Hematopoietic multipotent progenitor cell treated with erythropoietin and hydrocortisone succinate and interleukin-3 and kit ligand, for 6 days (in vitro differentiated cells): ENCODE measurements around the gene GABRR1.
A peak's percentile ranks its signal among the peaks of the same experiment; 100 is the strongest.

Experiments
- DNase-seq: peaks from one replicate; pipeline ENCODE4 v3.0.0-alpha.2; 2015

GABRR1 gene

DNA sequence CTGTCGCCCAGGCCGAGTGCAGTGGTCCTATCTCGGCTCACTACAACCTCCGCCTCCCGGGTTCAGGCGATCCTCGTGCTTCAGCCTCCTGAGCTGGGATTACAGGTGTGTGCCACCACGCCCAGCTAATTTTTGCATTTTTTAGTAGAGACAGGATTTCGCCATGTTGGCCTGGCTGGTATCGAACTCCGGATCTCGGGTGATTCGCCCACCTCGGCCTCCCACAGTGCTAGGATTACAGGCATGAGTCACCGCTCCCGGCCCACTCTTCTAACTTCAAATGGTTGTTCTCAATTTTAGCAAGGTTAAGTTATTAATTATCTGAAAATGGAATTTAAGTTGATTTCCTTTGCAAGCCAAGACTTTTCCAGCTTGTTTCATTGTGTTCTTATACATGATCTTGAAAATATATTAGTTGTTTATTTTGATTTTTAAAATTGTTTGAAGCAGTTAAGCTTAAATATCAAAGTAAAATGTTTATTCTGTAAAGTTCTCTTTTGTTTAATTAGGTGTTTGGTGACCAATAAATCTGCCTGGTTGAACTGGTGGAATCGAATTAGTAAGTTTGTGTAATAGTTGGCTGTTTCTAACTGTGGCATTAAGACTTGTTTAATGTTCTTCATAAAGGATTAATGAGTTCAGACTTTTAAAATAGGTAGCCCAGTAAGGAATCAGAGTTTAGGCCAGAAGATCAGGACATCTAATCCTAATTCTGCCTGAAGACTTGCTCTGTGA is 69.0 kb downstream of the GABRR1 start:
- no peak for DNase-seq

DNA sequence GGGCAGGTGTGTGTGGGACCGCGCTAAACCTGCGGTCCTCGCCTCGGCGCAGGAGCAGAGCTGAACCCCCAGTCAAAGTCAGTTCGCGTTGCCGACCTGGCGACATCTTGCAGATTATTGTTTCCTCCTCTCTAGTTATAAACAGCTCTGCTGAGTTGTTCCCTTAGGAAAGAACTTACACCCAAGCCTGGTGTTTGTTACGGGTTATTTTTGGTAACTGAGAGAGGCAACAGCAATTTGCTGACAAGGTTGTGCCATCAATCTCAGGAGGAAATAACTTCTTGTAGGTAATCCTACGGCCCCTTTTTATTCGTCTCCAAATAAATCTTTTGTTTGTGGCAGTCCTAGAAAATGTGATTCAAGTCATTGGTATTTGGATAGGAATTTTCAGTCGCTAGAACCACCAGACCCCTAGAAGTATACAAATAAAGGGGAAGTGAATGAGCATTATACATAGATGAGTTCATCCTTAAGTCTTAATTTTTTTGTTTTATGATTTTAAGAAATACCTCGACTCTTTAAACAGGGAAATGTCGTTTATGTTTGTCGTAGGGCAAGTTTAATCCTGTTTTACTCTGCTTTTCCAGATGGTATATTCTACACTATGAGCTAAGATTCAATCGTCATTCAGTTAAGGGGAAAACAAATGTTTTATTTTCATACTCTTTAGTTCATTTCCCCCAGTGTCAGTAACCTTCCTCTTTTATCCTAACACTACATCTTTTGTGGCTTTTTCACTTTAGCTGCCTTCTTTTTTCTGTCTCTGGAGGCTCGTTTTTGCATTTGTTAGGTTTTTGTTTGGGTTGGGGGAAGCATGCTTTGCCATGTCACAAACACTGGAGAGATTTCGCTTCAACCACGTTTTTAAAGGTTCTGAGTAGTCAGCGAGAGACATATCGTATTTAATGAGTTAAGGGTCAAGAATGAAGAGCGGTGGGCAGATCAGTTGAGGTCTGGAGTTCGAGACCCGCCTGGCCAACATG is 70.1 kb downstream of the GABRR1 start:
- peak; percentile 43 for DNase-seq

DNA sequence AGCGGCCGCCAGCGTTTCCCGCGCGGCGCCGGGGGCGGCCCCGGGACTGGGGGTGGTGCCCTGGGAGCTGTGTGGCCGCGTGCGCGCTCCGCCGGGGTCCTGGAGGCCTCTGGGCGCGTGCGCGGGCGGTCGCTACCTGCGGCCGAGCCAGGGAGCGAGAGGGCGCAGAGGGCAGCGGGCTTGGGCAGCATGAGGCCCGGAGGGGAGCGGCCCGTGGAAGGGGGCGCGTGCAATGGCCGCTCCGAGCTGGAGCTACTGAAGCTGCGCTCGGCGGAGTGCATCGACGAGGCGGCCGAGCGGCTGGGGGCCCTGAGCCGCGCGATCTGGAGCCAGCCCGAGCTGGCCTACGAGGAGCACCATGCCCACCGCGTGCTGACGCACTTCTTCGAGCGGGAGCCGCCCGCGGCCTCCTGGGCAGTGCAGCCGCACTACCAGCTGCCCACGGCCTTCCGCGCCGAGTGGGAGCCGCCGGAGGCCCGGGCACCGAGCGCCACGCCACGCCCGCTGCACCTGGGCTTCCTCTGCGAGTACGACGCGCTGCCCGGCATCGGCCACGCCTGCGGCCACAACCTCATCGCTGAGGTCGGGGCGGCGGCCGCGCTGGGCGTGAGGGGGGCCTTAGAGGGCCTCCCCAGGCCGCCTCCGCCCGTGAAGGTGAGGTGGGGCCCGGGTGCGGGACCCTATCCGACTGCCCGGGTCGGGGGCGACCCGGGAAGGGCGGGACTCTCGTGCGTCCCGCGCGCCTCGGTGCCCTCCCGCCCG is 71.0 kb downstream of the GABRR1 start, which contains the start of gene PM20D2:
PM20D2 (plus strand) TSS at position 100 of the 762 bp plus-strand sequence; CDS start at position 190, 90 bp downstream.
- DNase-seq: peak; percentile 82

- peak; percentile 81 for DNase-seq
Observed at GRCh38 chr6:89145091-89145955, 71.8 kb downstream of the GABRR1 start.

DNA sequence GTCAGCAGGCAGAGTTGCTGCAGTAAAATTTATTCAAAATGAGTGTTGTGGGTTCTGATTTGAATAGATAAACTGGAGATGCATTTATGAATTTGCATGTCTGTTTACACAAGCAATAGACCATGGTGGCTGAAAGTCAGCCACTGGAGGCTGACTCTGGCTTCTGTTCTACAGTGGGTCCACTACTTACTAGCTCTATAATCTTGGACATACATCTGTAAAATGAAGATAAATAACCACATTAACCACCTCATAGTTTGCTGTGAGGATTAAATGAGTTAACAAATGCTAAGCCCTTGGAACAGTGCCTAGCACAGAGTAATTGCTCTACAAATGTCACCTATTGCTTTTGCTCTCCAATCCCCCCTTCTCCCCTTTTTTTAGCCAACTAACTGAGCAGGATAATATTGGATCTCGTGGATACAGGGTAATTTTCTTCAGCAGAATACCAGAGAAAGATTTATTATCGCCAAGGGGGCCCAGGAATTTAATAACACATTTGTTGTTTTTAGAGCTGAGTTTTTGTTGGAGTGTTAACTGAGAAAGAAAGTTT is 72.7 kb downstream of the GABRR1 start:
- DNase-seq: peak; percentile 88

DNA sequence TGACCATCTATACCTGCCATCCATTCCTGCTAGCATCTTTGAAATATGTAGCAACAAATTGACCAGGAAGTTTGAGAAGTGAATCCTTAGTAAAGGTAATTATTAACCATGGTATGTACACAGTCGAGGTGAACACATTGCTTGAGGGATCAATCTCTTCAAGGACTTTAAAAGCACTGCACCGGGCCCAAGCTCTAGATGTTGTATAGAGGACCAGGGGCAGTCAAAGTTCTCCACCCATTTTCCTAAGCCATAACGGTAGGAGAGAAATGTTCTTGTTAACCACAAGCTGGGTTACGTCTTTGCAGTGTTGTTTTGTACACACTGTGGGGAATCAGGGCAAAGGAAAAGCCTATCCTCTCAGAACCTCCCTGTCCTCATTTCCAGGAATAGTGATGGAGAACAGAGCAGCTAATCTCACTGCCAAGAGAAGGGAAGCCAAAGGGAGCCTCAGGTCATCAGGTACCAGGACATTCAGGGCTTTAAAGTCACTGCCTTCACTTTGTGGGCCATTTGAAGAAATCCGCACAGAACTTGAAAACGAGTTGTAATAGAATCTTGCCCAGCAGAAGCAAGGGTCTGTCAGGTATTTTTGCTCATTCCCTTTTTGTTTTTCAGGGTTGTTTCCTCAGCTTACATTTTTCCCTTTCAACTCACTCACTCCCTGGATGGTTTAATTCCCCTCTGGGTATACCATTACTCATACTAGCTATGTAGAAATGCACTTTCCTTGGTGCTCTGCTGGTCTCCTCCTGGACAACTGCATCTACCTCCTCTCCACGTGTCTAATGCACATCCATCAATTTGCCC is 76.6 kb downstream of the GABRR1 start:
- DNase-seq: no peak

DNA sequence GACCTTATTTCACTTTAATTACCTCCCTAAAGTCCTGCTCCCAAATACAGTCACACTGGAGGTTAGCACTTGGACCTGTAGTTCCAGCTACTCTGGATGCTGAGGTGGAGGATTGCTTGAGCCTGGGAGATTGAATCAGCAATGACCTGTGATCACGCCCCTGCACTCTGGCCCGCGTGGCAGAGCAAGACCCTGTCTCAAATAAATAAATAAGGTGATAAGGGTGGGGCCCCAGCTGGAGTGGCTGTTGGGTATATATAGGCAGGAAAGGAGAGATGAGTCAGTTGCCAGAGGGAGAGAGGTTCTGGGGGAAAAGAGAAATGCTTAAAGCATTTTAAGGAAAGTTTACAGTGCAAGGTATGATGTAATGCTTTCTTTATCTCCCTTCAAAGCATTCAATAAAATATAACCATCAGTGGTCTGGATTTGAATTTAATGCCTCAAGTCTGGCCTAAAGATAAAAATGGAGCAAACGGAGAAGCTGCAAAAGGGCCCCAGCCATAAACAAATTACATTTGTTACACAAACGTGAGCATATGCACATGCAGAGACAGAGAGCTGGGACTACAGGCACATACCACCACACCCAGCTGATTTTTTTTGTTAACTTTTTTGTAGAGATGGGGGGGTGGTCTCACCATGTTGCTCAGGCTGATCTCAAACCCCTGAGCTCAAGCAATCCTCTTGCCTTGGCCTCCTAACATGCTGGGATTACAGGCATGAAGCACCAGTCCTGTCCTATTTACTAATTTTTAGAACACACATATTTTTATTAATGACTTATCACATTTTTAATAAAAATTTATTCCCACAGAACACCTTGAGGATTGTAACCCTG is 77.4 kb downstream of the GABRR1 start:
- no peak for DNase-seq

DNA sequence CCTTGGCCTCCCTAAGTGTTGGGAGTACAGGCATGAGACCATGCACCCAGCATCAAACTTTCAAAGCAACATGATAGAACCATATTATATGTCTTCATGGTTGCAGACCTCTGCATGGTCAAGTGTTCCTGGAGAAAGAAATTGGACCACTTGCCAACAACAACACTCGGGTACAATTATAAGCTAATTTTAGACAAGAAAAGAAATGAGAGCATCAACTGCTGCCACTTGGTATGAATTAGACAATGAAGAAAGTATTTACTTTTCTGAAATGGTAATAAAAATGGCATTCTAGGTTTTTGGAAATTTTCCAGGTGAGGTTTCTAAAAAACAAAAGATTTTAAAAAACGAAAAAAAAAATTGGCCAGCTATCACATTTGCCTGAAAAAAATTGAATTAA is 79.0 kb downstream of the GABRR1 start:
- no peak for DNase-seq

- no peak for DNase-seq
Observed at GRCh38 chr6:89134723-89135122, 82.4 kb downstream of the GABRR1 start.

DNA sequence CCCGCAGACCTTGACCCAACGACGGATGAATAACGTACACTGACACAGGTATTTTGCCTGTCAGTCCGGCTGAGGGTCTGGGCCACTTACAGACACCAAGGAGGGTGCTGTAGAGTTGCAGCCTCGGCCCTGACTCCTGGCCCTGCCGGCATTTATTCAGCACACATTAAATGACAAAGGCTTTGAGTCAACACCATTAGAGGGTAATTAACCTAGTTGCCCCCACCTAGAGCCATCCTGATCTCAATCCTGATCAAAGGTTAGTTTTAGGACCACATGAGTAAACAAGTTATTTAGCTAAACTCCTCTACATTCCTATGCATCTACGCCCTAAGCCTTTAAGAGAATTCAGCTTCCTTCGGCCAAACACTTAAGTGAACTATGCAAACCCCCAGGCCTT is 83.2 kb downstream of the GABRR1 start:
- no peak for DNase-seq

DNA sequence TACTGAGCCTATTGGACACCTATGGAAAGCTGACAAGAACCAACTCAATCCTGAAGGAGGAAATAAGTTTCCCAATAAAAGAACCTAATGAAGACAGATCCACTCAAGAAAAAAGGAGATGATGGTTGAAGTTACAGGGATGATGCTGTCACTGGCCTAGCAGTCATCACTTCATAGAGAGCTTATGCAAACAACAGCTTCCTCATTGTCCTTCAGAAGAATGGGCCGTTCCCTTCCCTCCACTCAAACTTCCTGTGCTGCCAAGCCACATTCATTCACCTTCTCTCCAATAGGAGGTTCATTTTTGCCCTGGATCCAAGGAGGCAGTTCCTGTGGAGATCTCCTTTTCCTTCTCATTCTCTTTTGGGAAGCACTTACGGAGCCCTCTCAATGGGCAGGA is 85.1 kb downstream of the GABRR1 start:
- no peak for DNase-seq

GRCh38 chr6:89131599-89131998 is 85.6 kb downstream of the GABRR1 start:
- DNase-seq: no peak

- peak; percentile 65 for DNase-seq
Observed at GRCh38 chr6:89128256-89128671, 88.9 kb downstream of the GABRR1 start.
